ENCODE measurements around the gene PPIP5K1.

GRCh38 chr15:43541785-43542184, 48.2 kb downstream of the PPIP5K1 start:
- TF ChIP-seq CTCF (IDR thresholded peaks at IDR 0.05): no peak
- TF ChIP-seq POLR2AphosphoS5 (IDR thresholded peaks at IDR 0.05): no peak
- TF ChIP-seq POLR2A (IDR thresholded peaks at IDR 0.05): no peak
- TF ChIP-seq EP300 (IDR thresholded peaks at IDR 0.05): no peak
